ENCODE data around the gene HM13.
"Not testable (repeated sequence)": the region's sequence is repeated elsewhere in the genome, so short reads cannot be mapped to it uniquely, and the experiment has no call there.

Gene HM13

DNA sequence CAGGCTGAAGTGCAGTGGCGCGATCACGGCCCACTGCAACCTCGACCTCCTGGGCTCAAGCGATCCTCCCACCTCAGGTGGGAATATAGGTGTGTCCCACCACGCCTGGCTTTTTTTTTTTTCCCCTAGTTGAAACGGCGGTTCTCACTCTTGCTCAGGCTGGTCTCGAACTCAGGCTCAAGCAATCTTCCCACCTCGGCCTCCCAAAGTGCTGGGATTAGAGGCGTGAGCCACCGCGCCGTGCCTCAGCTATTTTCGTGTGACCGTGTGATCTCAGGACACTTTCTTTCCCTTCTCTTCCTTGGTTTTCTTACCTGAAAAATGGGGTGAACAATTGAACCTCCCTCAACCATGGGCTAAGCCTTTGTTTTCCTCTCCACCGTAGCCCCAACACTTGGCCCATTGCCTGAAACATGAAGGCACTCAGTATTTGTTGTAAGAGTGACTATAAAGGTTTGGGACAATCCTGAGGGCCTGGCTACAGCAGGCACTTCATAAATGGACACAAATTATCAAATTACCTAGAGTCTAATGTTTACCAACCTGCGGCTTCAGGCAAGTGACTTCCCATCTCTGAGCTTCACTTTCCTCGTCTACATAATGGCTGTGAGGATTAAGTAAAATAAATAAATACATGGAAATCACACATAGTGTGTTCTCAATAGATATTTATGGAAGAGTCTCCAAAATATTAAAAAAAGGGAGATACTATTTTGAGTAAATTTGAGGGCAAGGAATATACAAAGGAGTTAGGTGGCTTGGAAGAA is 59.5 kb downstream of the HM13 start:
- Histone ChIP-seq H2BK15ac (ENCODE audit: low read depth, poor library complexity, severe bottlenecking) (peak overlapping the region; percentile 68), H3K27ac (ENCODE audit: low read length, poor library complexity, severe bottlenecking) (peak overlapping the region; percentile 64), H4K91ac (ENCODE audit: low read length) (peak overlapping the region; percentile 94), H4K8ac (ENCODE audit: low read length) (peak overlapping the region; percentile 97), H3K14ac (ENCODE audit: low read length in 2 of 2) (peak overlapping the region in 1 of 2 experiments; percentile 86), H3K9me3 (ENCODE audit: control insufficient read depth, low read length) (no peaks in the 10 kb centered on the region), H2AK5ac (ENCODE audit: low read length, severe bottlenecking) (peak overlapping the region; percentile 16), H3K9ac (ENCODE audit: low read length) (peak overlapping the region; percentile 93), H3K4me2 (ENCODE audit: low read length, poor library complexity, severe bottlenecking) (peak overlapping the region; percentile 39), H3K4me3 (ENCODE audit: insufficient read depth in 1 of 2, low read depth in 1 of 2, low read length in 2 of 2) (peak overlapping the region in 1 of 2 experiments; percentile 89), H2AFZ (ENCODE audit: low read depth, low read length) (peak overlapping the region; percentile 73), H3K36me3 (ENCODE audit: control insufficient read depth in 1 of 2, insufficient read depth in 2 of 2, low read depth in 1 of 2, low read length in 2 of 2) (peaks cover 21 to 24% of the 10 kb centered on the region in 2 experiments), H3K27me3 (ENCODE audit: control insufficient read depth in 1 of 2, insufficient read depth in 1 of 2, low read length in 2 of 2) (no peaks in the 10 kb centered on the region), H3K79me1 (replicated peaks; ENCODE audit: low read length, poor library complexity, severe bottlenecking) (no peaks in the 10 kb centered on the region), H3K4ac (ENCODE audit: low read depth in 1 of 2, low read length in 2 of 2) (peak overlapping the region; percentile 91 to 94), H2BK120ac (ENCODE audit: low read depth, low read length) (peak overlapping the region; percentile 86), H2BK12ac (ENCODE audit: low read length in 2 of 2) (peak overlapping the region; percentile 81 to 97), H3K18ac (ENCODE audit: low read depth in 1 of 2, low read length in 2 of 2) (peak overlapping the region; percentile 94 to 99), H2BK5ac (ENCODE audit: low read depth, low read length, poor library complexity, severe bottlenecking) (peak overlapping the region; percentile 71), H3K4me1 (ENCODE audit: control insufficient read depth, insufficient read depth, low read depth, low read length) (peaks cover 31% of the 10 kb centered on the region), H3K23ac (ENCODE audit: low read length in 2 of 2) (no peak overlapping the region)
- 72% methylated on average over 17 of the region's 19 CpGs for WGBS
- DNase-seq = peak; percentile 47

DNA sequence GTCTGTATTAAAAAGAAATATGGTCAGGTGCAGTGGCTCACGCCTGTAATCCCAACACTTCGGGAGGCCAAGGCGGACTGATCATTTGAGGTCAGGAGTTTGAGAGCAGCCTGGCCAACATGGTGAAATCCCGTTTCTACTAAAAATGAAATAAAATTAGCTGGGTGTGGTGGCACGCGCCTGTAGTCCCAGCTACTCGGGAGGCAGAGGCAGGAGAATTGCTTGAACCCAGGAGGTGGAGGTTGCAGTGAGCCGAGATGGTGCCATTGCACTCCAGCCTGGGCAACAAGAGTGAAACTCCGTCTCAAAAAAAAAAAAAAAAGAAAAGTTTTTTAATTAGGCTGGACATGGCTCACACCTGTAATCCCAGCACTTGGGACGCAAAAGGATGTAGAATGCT is 60.7 kb downstream of the HM13 start:
- Histone ChIP-seq H3K36me3 (ENCODE audit: control insufficient read depth in 1 of 2, insufficient read depth in 2 of 2, low read depth in 1 of 2, low read length in 2 of 2) (peaks cover 8 to 14% of the 10 kb centered on the region in 2 experiments), H3K4me1 (ENCODE audit: control insufficient read depth, insufficient read depth, low read depth, low read length) (peaks cover 21% of the 10 kb centered on the region)
- not testable (repeated sequence) for H4K8ac ChIP-seq (ENCODE audit: low read length); H3K79me1 ChIP-seq (replicated peaks; ENCODE audit: low read length, poor library complexity, severe bottlenecking); DNase-seq; H3K4me2 ChIP-seq (ENCODE audit: low read length, poor library complexity, severe bottlenecking); H2BK15ac ChIP-seq (ENCODE audit: low read depth, poor library complexity, severe bottlenecking); H2BK120ac ChIP-seq (ENCODE audit: low read depth, low read length); H2AK5ac ChIP-seq (ENCODE audit: low read length, severe bottlenecking); H2BK5ac ChIP-seq (ENCODE audit: low read depth, low read length, poor library complexity, severe bottlenecking); H3K18ac ChIP-seq (ENCODE audit: low read depth in 1 of 2, low read length in 2 of 2); H4K91ac ChIP-seq (ENCODE audit: low read length); H3K9ac ChIP-seq (ENCODE audit: low read length); H3K14ac ChIP-seq (ENCODE audit: low read length in 2 of 2); H3K27ac ChIP-seq (ENCODE audit: low read length, poor library complexity, severe bottlenecking); H2BK12ac ChIP-seq (ENCODE audit: low read length in 2 of 2); H3K9me3 ChIP-seq (ENCODE audit: control insufficient read depth, low read length); H2AFZ ChIP-seq (ENCODE audit: low read depth, low read length); H3K4ac ChIP-seq (ENCODE audit: low read depth in 1 of 2, low read length in 2 of 2); H3K23ac ChIP-seq (ENCODE audit: low read length in 2 of 2); H3K4me3 ChIP-seq (ENCODE audit: insufficient read depth in 1 of 2, low read depth in 1 of 2, low read length in 2 of 2); H3K27me3 ChIP-seq (ENCODE audit: control insufficient read depth in 1 of 2, insufficient read depth in 1 of 2, low read length in 2 of 2)
- WGBS = 88% methylated on average over 10 of the region's 10 CpGs

GRCh38 chr20:31576751-31577150 is 62.5 kb downstream of the HM13 start:
- H3K4me2 ChIP-seq (ENCODE audit: low read length, poor library complexity, severe bottlenecking) = no peak overlapping the region
- H2BK5ac ChIP-seq (ENCODE audit: low read depth, low read length, poor library complexity, severe bottlenecking) = no peak overlapping the region
- H3K4me1 ChIP-seq (ENCODE audit: control insufficient read depth, insufficient read depth, low read depth, low read length) = peaks cover 14% of the 10 kb centered on the region
- H3K23ac ChIP-seq (ENCODE audit: low read length in 2 of 2) = no peak overlapping the region
- peak overlapping the region in 1 of 2 experiments; percentile 12 for H2BK12ac ChIP-seq (ENCODE audit: low read length in 2 of 2)
- H3K4ac ChIP-seq (ENCODE audit: low read depth in 1 of 2, low read length in 2 of 2) = no peak overlapping the region
- H4K8ac ChIP-seq (ENCODE audit: low read length) = no peak overlapping the region
- WGBS = 75% methylated on average over 2 of the region's 2 CpGs
- no peaks in the 10 kb centered on the region for H3K79me1 ChIP-seq (replicated peaks; ENCODE audit: low read length, poor library complexity, severe bottlenecking)
- H2AK5ac ChIP-seq (ENCODE audit: low read length, severe bottlenecking) = peak overlapping the region; percentile 0
- peaks cover 0 to 2% of the 10 kb centered on the region in 2 experiments for H3K36me3 ChIP-seq (ENCODE audit: control insufficient read depth in 1 of 2, insufficient read depth in 2 of 2, low read depth in 1 of 2, low read length in 2 of 2)
- H3K14ac ChIP-seq (ENCODE audit: low read length in 2 of 2) = no peak overlapping the region
- H2BK15ac ChIP-seq (ENCODE audit: low read depth, poor library complexity, severe bottlenecking) = no peak overlapping the region
- DNase-seq = no peak
- peak overlapping the region; percentile 31 for H4K91ac ChIP-seq (ENCODE audit: low read length)
- H2AFZ ChIP-seq (ENCODE audit: low read depth, low read length) = peak overlapping the region; percentile 8
- no peaks in the 10 kb centered on the region for H3K9me3 ChIP-seq (ENCODE audit: control insufficient read depth, low read length)
- H3K4me3 ChIP-seq (ENCODE audit: insufficient read depth in 1 of 2, low read depth in 1 of 2, low read length in 2 of 2) = no peak overlapping the region
- H3K9ac ChIP-seq (ENCODE audit: low read length) = no peak overlapping the region
- peak overlapping the region in 1 of 2 experiments; percentile 16 for H3K18ac ChIP-seq (ENCODE audit: low read depth in 1 of 2, low read length in 2 of 2)
- H3K27me3 ChIP-seq (ENCODE audit: control insufficient read depth in 1 of 2, insufficient read depth in 1 of 2, low read length in 2 of 2) = no peaks in the 10 kb centered on the region
- no peak overlapping the region for H2BK120ac ChIP-seq (ENCODE audit: low read depth, low read length)
- no peak overlapping the region for H3K27ac ChIP-seq (ENCODE audit: low read length, poor library complexity, severe bottlenecking)

DNA sequence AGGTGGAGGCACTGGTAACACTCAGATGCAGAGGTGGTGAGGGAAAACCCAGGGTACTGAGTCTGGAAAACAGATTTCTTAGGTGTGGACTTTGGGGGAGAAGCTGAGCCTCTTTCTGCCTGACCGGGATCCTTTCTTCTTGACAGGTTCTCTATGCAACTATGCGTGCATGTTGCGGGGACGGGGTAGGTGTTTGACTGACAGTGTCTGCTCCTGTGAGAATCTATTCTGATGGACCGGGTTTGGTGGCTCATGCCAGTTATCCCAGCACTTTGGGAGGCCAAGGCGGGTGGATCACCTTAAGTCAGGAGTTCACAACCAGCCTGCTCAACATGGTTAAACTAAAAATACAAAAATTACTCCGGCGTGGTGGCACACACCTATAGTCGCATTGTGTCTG is 63.0 kb downstream of the HM13 start:
- no peaks in the 10 kb centered on the region for H3K9me3 ChIP-seq (ENCODE audit: control insufficient read depth, low read length)
- H3K4ac ChIP-seq (ENCODE audit: low read depth in 1 of 2, low read length in 2 of 2) = peak overlapping the region in 1 of 2 experiments; percentile 4

More for the DNA sequence above, 63.0 kb downstream of the HM13 start:
- Histone ChIP-seq H2BK5ac (ENCODE audit: low read depth, low read length, poor library complexity, severe bottlenecking) (no peak overlapping the region), H2BK12ac (ENCODE audit: low read length in 2 of 2) (peak overlapping the region in 1 of 2 experiments; percentile 12), H3K4me1 (ENCODE audit: control insufficient read depth, insufficient read depth, low read depth, low read length) (peaks cover 13% of the 10 kb centered on the region), H3K36me3 (ENCODE audit: control insufficient read depth in 1 of 2, insufficient read depth in 2 of 2, low read depth in 1 of 2, low read length in 2 of 2) (peaks cover 0 to 2% of the 10 kb centered on the region in 2 experiments), H3K4me3 (ENCODE audit: insufficient read depth in 1 of 2, low read depth in 1 of 2, low read length in 2 of 2) (no peak overlapping the region), H2BK120ac (ENCODE audit: low read depth, low read length) (no peak overlapping the region), H4K8ac (ENCODE audit: low read length) (no peak overlapping the region), H3K79me1 (replicated peaks; ENCODE audit: low read length, poor library complexity, severe bottlenecking) (no peaks in the 10 kb centered on the region), H2AK5ac (ENCODE audit: low read length, severe bottlenecking) (peak overlapping the region; percentile 29), H3K9ac (ENCODE audit: low read length) (no peak overlapping the region), H3K18ac (ENCODE audit: low read depth in 1 of 2, low read length in 2 of 2) (peak overlapping the region in 1 of 2 experiments; percentile 16), H3K27me3 (ENCODE audit: control insufficient read depth in 1 of 2, insufficient read depth in 1 of 2, low read length in 2 of 2) (no peaks in the 10 kb centered on the region), H3K14ac (ENCODE audit: low read length in 2 of 2) (no peak overlapping the region), H4K91ac (ENCODE audit: low read length) (no peak overlapping the region), H3K23ac (ENCODE audit: low read length in 2 of 2) (no peak overlapping the region), H3K27ac (ENCODE audit: low read length, poor library complexity, severe bottlenecking) (no peak overlapping the region), H2BK15ac (ENCODE audit: low read depth, poor library complexity, severe bottlenecking) (peak overlapping the region; percentile 38), H3K4me2 (ENCODE audit: low read length, poor library complexity, severe bottlenecking) (no peak overlapping the region), H2AFZ (ENCODE audit: low read depth, low read length) (peak overlapping the region; percentile 8)
- DNase-seq = no peak
- 95% methylated on average over 9 of the region's 9 CpGs for WGBS

All from mesenchymal stem cell (in vitro differentiated cells and primary cell).